K562 (cell line): ENCODE measurements around the gene HSF5. TPM values are rescaled to one million over a fixed set of nuclear protein-coding genes. Genes with fewer than 3 reads are reported as not detected.

Experiments
- CXXC5 ChIP-seq: fragments of 250-450 bp; sonication (Bioruptor Pico); IDR thresholded peaks from 2 replicates; pipeline ENCODE4 v1.8.0; 2022; ENCODE audit warnings: inconsistent platforms, mild to moderate bottlenecking, moderate library complexity
- ESRRA ChIP-seq: fragments of 450-650 bp; IDR thresholded peaks from 2 replicates; pipeline ENCODE4 v1.6.1; 2014; ENCODE audit warnings: low read depth, mild to moderate bottlenecking, moderate library complexity, borderline replicate concordance
- ETV6 ChIP-seq, 3 experiments: fragments of 150-350 bp in 1 of 3; sonication (generic) in 1 of 3; formaldehyde crosslinking in 1 of 3; IDR thresholded peaks; 2 replicates each; pipeline versions ENCODE4 v1.6.1 to v1.8.0; 2014 to 2022; ENCODE audit warnings: borderline replicate concordance in 2 of 3, low read depth in 2 of 3, antibody characterized with exemption in 1 of 3, low read length in 1 of 3, mild to moderate bottlenecking in 1 of 3, missing genetic modification reagents in 1 of 3
- HMBOX1 ChIP-seq: sonication (generic); IDR thresholded peaks from 2 replicates; pipeline ENCODE4 v1.6.1; 2016
- LEF1 ChIP-seq: fragments of 450-650 bp; IDR thresholded peaks from 2 replicates; pipeline ENCODE4 v1.6.1; 2016; ENCODE audit warnings: mild to moderate bottlenecking
- MCM2 ChIP-seq: fragments of 450-650 bp; IDR thresholded peaks from 2 replicates; pipeline ENCODE4 v1.6.1; 2017; ENCODE audit warnings: low read depth, mild to moderate bottlenecking
- MYNN ChIP-seq, 2 experiments: sonication (generic); formaldehyde crosslinking in 1 of 2; IDR thresholded peaks; 2 replicates each; pipeline versions ENCODE4 v1.5.0 to v1.6.1; 2016 to 2020; ENCODE audit warnings: antibody characterized with exemption in 1 of 2, missing genetic modification reagents in 1 of 2
- NBN ChIP-seq: fragments of 450-650 bp; IDR thresholded peaks from 2 replicates; pipeline ENCODE4 v1.6.1; 2016; ENCODE audit warnings: low read depth, mild to moderate bottlenecking
- PHF20 ChIP-seq: fragments of 450-650 bp; IDR thresholded peaks from 2 replicates; pipeline ENCODE4 v1.6.1; 2018; ENCODE audit not compliant: partially characterized antibody
- RBM15 ChIP-seq: fragments of 200-400 bp; formaldehyde crosslinking; IDR thresholded peaks from 2 replicates; pipeline ENCODE4 v1.6.1; 2018; ENCODE audit warnings: mild to moderate bottlenecking, low read length, moderate library complexity; ENCODE audit not compliant: insufficient read depth
- REST ChIP-seq, 2 experiments: fragments of 450-650 bp; formaldehyde crosslinking in 1 of 2; IDR thresholded peaks; 2 replicates each; pipeline versions ENCODE4 v1.4.0 to v1.6.1; 2014 to 2020; ENCODE audit warnings: mild to moderate bottlenecking in 2 of 2, borderline replicate concordance in 1 of 2, low read depth in 1 of 2
- RUNX1 ChIP-seq: sonication (generic); IDR thresholded peaks from 2 replicates; pipeline ENCODE4 v1.6.1; 2016; ENCODE audit warnings: antibody characterized with exemption, low read depth
- SRSF7 ChIP-seq: fragments of 200-400 bp; formaldehyde crosslinking; optimal IDR thresholded peaks from 2 replicates; pipeline ENCODE3; 2017; ENCODE audit warnings: mild to moderate bottlenecking, low read depth, low read length
- YY1 ChIP-seq, 3 experiments: IDR thresholded peaks; 2 replicates each; pipeline ENCODE4 v1.6.1; 2011; ENCODE audit warnings: low read length in 2 of 3, mild to moderate bottlenecking in 2 of 3, moderate library complexity in 2 of 3, borderline replicate concordance in 1 of 3, control low read depth in 1 of 3, low read depth in 1 of 3; ENCODE audit not compliant: insufficient read depth in 3 of 3, insufficient replicate concordance in 2 of 3, control insufficient read depth in 1 of 3, insufficient read length in 1 of 3; ENCODE audit errors: extremely low read depth in 1 of 3
- ZEB2 ChIP-seq: fragments of 450-650 bp; IDR thresholded peaks from 2 replicates; pipeline ENCODE4 v1.6.1; 2016
- ZFPM2 ChIP-seq: fragments of 250-450 bp; sonication (Bioruptor Pico); IDR thresholded peaks from 2 replicates; pipeline ENCODE4 v1.5.1; 2022; ENCODE audit warnings: mild to moderate bottlenecking
- ZNF696 ChIP-seq: fragments of 250-450 bp; sonication (Bioruptor Pico); conservative IDR thresholded peaks from 2 replicates; pipeline ENCODE4 v1.4.0; 2020; ENCODE audit warnings: mild to moderate bottlenecking, moderate library complexity
- ZNF780A ChIP-seq: fragments of 250-450 bp; sonication (Bioruptor Pico); IDR thresholded peaks from 2 replicates; pipeline ENCODE4 v1.5.0; 2021; ENCODE audit warnings: mild to moderate bottlenecking
- polyA plus RNA-seq, 8 experiments: library from polyadenylated mRNA; depleted of rRNA in 4 of 8; stranded (reverse) in 5 of 8; unstranded in 3 of 8; fragments of >200 nt; fragmentation: Nextera tagmentation in 2 of 8; fragmentation: Illumina TruSeq in 1 of 8; extraction: Ambion mirVana in 2 of 8; extraction: Trizol in 1 of 8; gene quantifications; 2 replicates each; pipeline versions ENCODE4 v1.2.1 to v1.2.3, GENCODE V29; 2011 to 2014; ENCODE audit warnings: inconsistent platforms in 1 of 8, missing spikeins in 1 of 8
- total RNA-seq, 7 experiments: library from RNA; depleted of rRNA in 6 of 7; stranded (reverse); fragments of >200 nt in 6 of 7; fragmentation: Illumina TruSeq in 2 of 7; extraction: Trizol in 2 of 7; gene quantifications; 2 replicates each; pipeline versions ENCODE4 v1.2.1 to v1.2.3, GENCODE V29; 2011 to 2021; ENCODE audit warnings: low replicate concordance in 1 of 7

Gene HSF5
- total and polyA plus RNA-seq, 9 of the 15 experiments (the other 6 are each of a cell fraction or from before 2014, with no cell fraction given), result 0.04 TPM; not detected in 8

- TF ChIP-seq REST (IDR thresholded peaks at IDR 0.05; ENCODE audit: borderline replicate concordance) (no peak), REST (CRISPR knock-in tag; IDR thresholded peaks at IDR 0.05; ENCODE audit: low read depth) (no peak), RUNX1 (no peak), SRSF7 (no peak), MCM2 (no peak), LEF1 (peak; percentile 93), ZEB2 (no peak), NBN (peak; percentile 69; the same call in 1 of the 2 replicates), RBM15 (no peak), MYNN (IDR thresholded peaks at IDR 0.05) (0 out of 2 replicates have a peak, but pooled peaks have one; percentile 26), MYNN (CRISPR knock-in tag; IDR thresholded peaks at IDR 0.05) (no peak), YY1 (IDR thresholded peaks at IDR 0.05; ENCODE audit: borderline replicate concordance in 1 of 3, control insufficient read depth in 1 of 3, extremely low read depth in 1 of 3, insufficient read depth in 3 of 3, insufficient read length in 1 of 3, insufficient replicate concordance in 2 of 3, low read depth in 1 of 3, low read length in 2 of 3) (peak in 1 of 3 experiments; percentile 52), HMBOX1 (peak; percentile 94), PHF20 (no peak), ZFPM2 (CRISPR knock-in tag) (no peak), ESRRA (peak; percentile 62; the same call in 1 of the 2 replicates), ETV6 (IDR thresholded peaks at IDR 0.05; ENCODE audit: borderline replicate concordance in 1 of 2, low read depth in 2 of 2, low read length in 1 of 2) (no peak), ETV6 (CRISPR knock-in tag; IDR thresholded peaks at IDR 0.05; ENCODE audit: borderline replicate concordance) (no peak), CXXC5 (0 out of 2 replicates have a peak, but pooled peaks have one; percentile 17), ZNF696 (no peak), ZNF780A (CRISPR knock-in tag) (no peak)
Measured at GRCh38 chr17:58378733-58379510, 109.3 kb downstream of the HSF5 start (continued).
